ENCODE results near the gene RBSN. TPM values are rescaled to one million over a fixed set of nuclear protein-coding genes. Genes with fewer than 3 reads are reported as not detected.

The RBSN gene
- total and polyA plus RNA-seq, 3 donors from 2014 or later = 19.6 to 44.8 (median 41.7) TPM

- Histone ChIP-seq H3K27me3 (no peaks in the 10 kb centered on the region), H3K4me1 (no peaks in the 10 kb centered on the region), H3K27ac (no peak overlapping the region), H3K4me3 (no peak overlapping the region), H3K9me3 (no peaks in the 10 kb centered on the region), H3K36me3 (ENCODE audit: low read depth, missing control alignments) (no peaks in the 10 kb centered on the region)
- WGBS, 2 donors = 92 to 95% methylated on average over 4 of the region's 4 CpGs
- TF ChIP-seq POLR2A (IDR thresholded peaks at IDR 0.05) (no peak), CTCF (IDR thresholded peaks at IDR 0.05) (no peak)
- no peak for DNase-seq
- intact Hi-C loops (cut with DNase I; ENCODE audit: low total_unique reads) = no loop called here
Measured at GRCh38 chr3:15122398-15122797, 23.4 kb upstream of the RBSN start.

GRCh38 chr3:15121936-15122335, 23.0 kb upstream of the RBSN start:
- intact Hi-C loops (cut with DNase I; ENCODE audit: low total_unique reads) = no loop called here
- TF ChIP-seq POLR2A (IDR thresholded peaks at IDR 0.05) (no peak), CTCF (IDR thresholded peaks at IDR 0.05) (no peak)
- 80 to 85% methylated on average over 3 of the region's 3 CpGs for WGBS, 2 donors
- DNase-seq = no peak
- H3K36me3 ChIP-seq (ENCODE audit: low read depth, missing control alignments) = no peaks in the 10 kb centered on the region
- no peaks in the 10 kb centered on the region for H3K4me1 ChIP-seq
- no peak overlapping the region for H3K4me3 ChIP-seq
- no peaks in the 10 kb centered on the region for H3K27me3 ChIP-seq
- no peaks in the 10 kb centered on the region for H3K9me3 ChIP-seq
- H3K27ac ChIP-seq = no peak overlapping the region

- H3K27ac ChIP-seq = no peak overlapping the region
- no peaks in the 10 kb centered on the region for H3K9me3 ChIP-seq
- H3K4me1 ChIP-seq = no peaks in the 10 kb centered on the region
- no peaks in the 10 kb centered on the region for H3K36me3 ChIP-seq (ENCODE audit: low read depth, missing control alignments)
- 55 to 63% methylated on average over 2 of the region's 2 CpGs for WGBS, 2 donors
- TF ChIP-seq CTCF (IDR thresholded peaks at IDR 0.05) (no peak), POLR2A (IDR thresholded peaks at IDR 0.05) (no peak)
- no peak for DNase-seq
- H3K27me3 ChIP-seq = no peaks in the 10 kb centered on the region
- intact Hi-C loops (cut with DNase I; ENCODE audit: low total_unique reads) = no loop called here
- H3K4me3 ChIP-seq = no peak overlapping the region
Measured at GRCh38 chr3:15120986-15121385, 22.0 kb upstream of the RBSN start.

- intact Hi-C loops (cut with DNase I; ENCODE audit: low total_unique reads) = no loop called here
- no peak for DNase-seq
- no peaks in the 10 kb centered on the region for H3K27me3 ChIP-seq
- H3K36me3 ChIP-seq (ENCODE audit: low read depth, missing control alignments) = no peaks in the 10 kb centered on the region
- no peaks in the 10 kb centered on the region for H3K9me3 ChIP-seq
- H3K27ac ChIP-seq = no peak overlapping the region
- no peaks in the 10 kb centered on the region for H3K4me1 ChIP-seq
- 88% methylated on average over 3 of the region's 3 CpGs for WGBS, 2 donors
- H3K4me3 ChIP-seq = no peak overlapping the region
- TF ChIP-seq CTCF (IDR thresholded peaks at IDR 0.05) (no peak), POLR2A (IDR thresholded peaks at IDR 0.05) (no peak)
Measured at GRCh38 chr3:15117011-15117410, 18.1 kb upstream of the RBSN start.

GRCh38 chr3:15116032-15116669, 17.2 kb upstream of the RBSN start:
- H3K4me3 ChIP-seq = no peak overlapping the region
- H3K4me1 ChIP-seq = no peaks in the 10 kb centered on the region
- H3K36me3 ChIP-seq (ENCODE audit: low read depth, missing control alignments) = no peaks in the 10 kb centered on the region
- DNase-seq = peak; percentile 48
- no peak for TF ChIP-seq CTCF (IDR thresholded peaks at IDR 0.05)
- H3K27me3 ChIP-seq = no peaks in the 10 kb centered on the region
- peak overlapping the region in 1 of 2 donors; percentile 50 for H3K27ac ChIP-seq
- 86 to 89% methylated on average over 2 of the region's 2 CpGs for WGBS, 2 donors
- intact Hi-C loops (cut with DNase I; ENCODE audit: low total_unique reads) = no loop called here
- no peaks in the 10 kb centered on the region for H3K9me3 ChIP-seq

Data from testis (tissue), 3 donors.